ENCODE data around the gene CTNND2. TPM values are rescaled to one million over a fixed set of nuclear protein-coding genes. Genes with fewer than 3 reads are reported as not detected.

The CTNND2 gene
- total and polyA plus RNA-seq, 2 donors (not counting 1 experiment from before 2014, with no cell fraction given), result not detected

DNA sequence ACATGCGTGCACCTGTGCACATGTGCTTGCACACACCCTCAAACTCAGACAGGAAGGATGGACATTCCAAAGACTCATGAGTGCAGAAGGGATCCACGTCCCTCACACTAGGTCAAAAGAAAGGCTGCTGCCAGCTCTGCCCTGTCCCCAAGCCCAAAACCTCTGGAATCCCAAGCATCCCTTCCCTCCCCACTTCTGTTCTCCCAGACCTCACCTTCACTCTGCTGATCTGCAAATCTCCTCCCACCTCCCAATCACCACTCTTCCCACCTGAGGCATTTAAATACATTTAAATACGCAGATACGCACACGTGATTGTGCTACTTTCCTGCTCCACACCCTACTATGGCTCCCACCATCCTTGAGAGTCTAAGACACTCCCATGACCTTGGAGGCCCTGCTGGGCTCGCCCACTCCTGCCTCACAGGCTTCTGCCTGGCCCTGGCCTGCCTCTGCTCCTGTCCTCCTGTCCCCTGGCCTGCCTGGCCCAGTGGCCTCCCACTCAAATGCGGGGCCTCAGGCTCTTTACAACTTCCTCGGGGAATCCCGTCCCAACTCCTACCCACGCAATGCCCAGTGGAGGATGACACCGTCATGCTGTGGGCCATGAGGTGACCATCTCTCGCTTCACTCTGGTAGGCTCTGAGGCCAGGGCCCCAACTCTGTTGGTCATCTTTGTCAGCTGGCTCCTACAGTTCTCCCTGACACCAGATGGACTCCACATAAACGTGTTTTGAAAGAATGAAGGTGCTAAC is 664.8 kb downstream of the CTNND2 start:
- ChIA-PET POLR2A (no interaction called here), CTCF (no interaction called here)
- Histone ChIP-seq H3K36me3 (replicated peaks in 1 of 2; ENCODE audit: control extremely low read depth in 1 of 2, control insufficient read depth in 1 of 2, extremely low read depth in 1 of 2, insufficient read depth in 2 of 2, low read length in 1 of 2) (no peaks in the 10 kb centered on the region), H3K79me2 (ENCODE audit: control insufficient read depth, insufficient read depth, low read length) (no peaks in the 10 kb centered on the region), H3K27me3 (replicated peaks in 1 of 4; ENCODE audit: control extremely low read depth in 1 of 4, control insufficient read depth in 3 of 4, insufficient read depth in 4 of 4, low read length in 3 of 4) (no peaks in the 10 kb centered on the region), H3K4me1 (ENCODE audit: control insufficient read depth in 2 of 2, insufficient read depth in 2 of 2, low read length in 2 of 2) (no peaks in the 10 kb centered on the region), H2AFZ (ENCODE audit: insufficient read depth, low read depth, low read length, poor library complexity, severe bottlenecking) (no peak overlapping the region), H3K9me3 (ENCODE audit: control extremely low read depth in 1 of 3, control insufficient read depth in 2 of 3, insufficient read depth in 1 of 3, low read length in 2 of 3) (peaks cover 0 to 5% (median 0%) of the 10 kb centered on the region in 3 donors), H3K9ac (ENCODE audit: low read length) (no peak overlapping the region), H3K4me2 (replicated peaks; ENCODE audit: low read depth, low read length, poor library complexity, severe bottlenecking) (no peak overlapping the region), H3K4me3 (ENCODE audit: control extremely low read depth in 1 of 5, extremely low read depth in 1 of 5, insufficient read depth in 1 of 5, low read depth in 2 of 5, low read length in 4 of 5) (no peak overlapping the region), H3K27ac (ENCODE audit: low read length in 2 of 2) (no peak overlapping the region), H4K20me1 (ENCODE audit: control insufficient read depth, insufficient read depth, low read length, poor library complexity, severe bottlenecking) (no peaks in the 10 kb centered on the region)
- DNase-seq (no peak), ATAC-seq (ENCODE audit: low read depth) (no peak)
- intact Hi-C loops (cut with micrococcal nuclease), result no loop called here
- WGBS (ENCODE audit: insufficient coverage), result 91% methylated on average over 12 of the region's 13 CpGs
- no peaks in the 10 kb centered on the region for H3K27me3 Mint-ChIP-seq
- H3K4me3 Mint-ChIP-seq, result no peak overlapping the region
- H3K9me3 Mint-ChIP-seq (ENCODE audit: insufficient read depth), result peaks cover 7% of the 10 kb centered on the region
- no peak overlapping the region for H3K27ac Mint-ChIP-seq
- no peaks in the 10 kb centered on the region for H3K4me1 Mint-ChIP-seq
- no peak for TF ChIP-seq EZH2 (IDR thresholded peaks at IDR 0.05; ENCODE audit: borderline replicate concordance, insufficient read depth, low read depth, low read length, poor library complexity, severe bottlenecking)
- TF ChIP-seq, protein P1, sequence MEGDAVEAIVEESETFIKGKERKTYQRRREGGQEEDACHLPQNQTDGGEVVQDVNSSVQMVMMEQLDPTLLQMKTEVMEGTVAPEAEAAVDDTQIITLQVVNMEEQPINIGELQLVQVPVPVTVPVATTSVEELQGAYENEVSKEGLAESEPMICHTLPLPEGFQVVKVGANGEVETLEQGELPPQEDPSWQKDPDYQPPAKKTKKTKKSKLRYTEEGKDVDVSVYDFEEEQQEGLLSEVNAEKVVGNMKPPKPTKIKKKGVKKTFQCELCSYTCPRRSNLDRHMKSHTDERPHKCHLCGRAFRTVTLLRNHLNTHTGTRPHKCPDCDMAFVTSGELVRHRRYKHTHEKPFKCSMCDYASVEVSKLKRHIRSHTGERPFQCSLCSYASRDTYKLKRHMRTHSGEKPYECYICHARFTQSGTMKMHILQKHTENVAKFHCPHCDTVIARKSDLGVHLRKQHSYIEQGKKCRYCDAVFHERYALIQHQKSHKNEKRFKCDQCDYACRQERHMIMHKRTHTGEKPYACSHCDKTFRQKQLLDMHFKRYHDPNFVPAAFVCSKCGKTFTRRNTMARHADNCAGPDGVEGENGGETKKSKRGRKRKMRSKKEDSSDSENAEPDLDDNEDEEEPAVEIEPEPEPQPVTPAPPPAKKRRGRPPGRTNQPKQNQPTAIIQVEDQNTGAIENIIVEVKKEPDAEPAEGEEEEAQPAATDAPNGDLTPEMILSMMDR (IDR thresholded peaks at IDR 0.05), result no peak

DNA sequence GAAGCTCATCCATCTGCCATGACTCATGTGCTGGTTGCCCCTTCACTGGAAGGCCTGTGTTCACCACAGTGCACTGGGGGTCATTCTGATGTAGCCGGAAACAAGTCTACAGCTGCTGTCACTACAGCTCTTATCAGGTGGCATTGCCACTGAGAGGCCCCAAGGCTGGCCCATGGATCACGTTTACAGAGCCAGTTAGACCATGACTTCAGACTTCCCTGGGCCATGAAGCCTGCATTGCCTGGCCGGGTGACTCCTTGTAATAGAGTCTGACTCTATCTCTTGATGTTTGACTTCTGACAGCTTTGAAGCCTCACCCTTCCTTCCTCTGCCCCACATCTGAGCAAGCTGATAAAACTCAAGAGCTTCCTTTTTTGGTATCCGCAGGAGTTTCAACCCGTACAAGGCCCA is 669.7 kb downstream of the CTNND2 start:
- ATAC-seq (ENCODE audit: low read depth) (no peak), DNase-seq (no peak)
- Histone ChIP-seq H2AFZ (ENCODE audit: insufficient read depth, low read depth, low read length, poor library complexity, severe bottlenecking) (no peak overlapping the region), H3K4me1 (ENCODE audit: control insufficient read depth in 2 of 2, insufficient read depth in 2 of 2, low read length in 2 of 2) (no peaks in the 10 kb centered on the region), H3K27me3 (replicated peaks in 1 of 4; ENCODE audit: control extremely low read depth in 1 of 4, control insufficient read depth in 3 of 4, insufficient read depth in 4 of 4, low read length in 3 of 4) (no peaks in the 10 kb centered on the region), H3K27ac (ENCODE audit: low read length in 2 of 2) (no peak overlapping the region), H3K4me3 (ENCODE audit: control extremely low read depth in 1 of 5, extremely low read depth in 1 of 5, insufficient read depth in 1 of 5, low read depth in 2 of 5, low read length in 4 of 5) (no peak overlapping the region), H3K36me3 (replicated peaks in 1 of 2; ENCODE audit: control extremely low read depth in 1 of 2, control insufficient read depth in 1 of 2, extremely low read depth in 1 of 2, insufficient read depth in 2 of 2, low read length in 1 of 2) (no peaks in the 10 kb centered on the region), H3K4me2 (replicated peaks; ENCODE audit: low read depth, low read length, poor library complexity, severe bottlenecking) (no peak overlapping the region), H3K79me2 (ENCODE audit: control insufficient read depth, insufficient read depth, low read length) (no peaks in the 10 kb centered on the region), H3K9ac (ENCODE audit: low read length) (no peak overlapping the region), H4K20me1 (ENCODE audit: control insufficient read depth, insufficient read depth, low read length, poor library complexity, severe bottlenecking) (no peaks in the 10 kb centered on the region), H3K9me3 (ENCODE audit: control extremely low read depth in 1 of 3, control insufficient read depth in 2 of 3, insufficient read depth in 1 of 3, low read length in 2 of 3) (peaks cover 0 to 11% (median 6%) of the 10 kb centered on the region in 3 donors)
- 19% methylated on average over 5 of the region's 5 CpGs for WGBS (ENCODE audit: insufficient coverage)
- intact Hi-C loops (cut with micrococcal nuclease), result no loop called here
- Mint-ChIP-seq H3K9me3 (ENCODE audit: insufficient read depth) (peaks cover 10% of the 10 kb centered on the region), H3K27ac (no peak overlapping the region), H3K27me3 (no peaks in the 10 kb centered on the region), H3K4me3 (no peak overlapping the region), H3K4me1 (no peaks in the 10 kb centered on the region)
- ChIA-PET POLR2A (no interaction called here), CTCF (no interaction called here)
- TF ChIP-seq, protein P1 (IDR thresholded peaks at IDR 0.05), result no peak
- TF ChIP-seq EZH2 (IDR thresholded peaks at IDR 0.05; ENCODE audit: borderline replicate concordance, insufficient read depth, low read depth, low read length, poor library complexity, severe bottlenecking), result no peak
